IMR-90 (cell line): ENCODE data around the gene TRIM38. TPM values are rescaled to one million over a fixed set of nuclear protein-coding genes. Genes with fewer than 3 reads are reported as not detected.

ENCODE experiments used
- ATAC-seq: fragments of 200-7000 bp; cut with Tn5 transposase; 2 replicates; pipeline ENCODE4 v1.9.1; 2020; ENCODE audit warnings: low read depth, mild to moderate bottlenecking, moderate library complexity
- BruUV-seq: library from RNA; stranded (reverse); fragments of 400-500 nt; replicated peaks from 2 replicates; lab custom pipeline; 2021; lab: Mats Ljungman, UMichigan
- CTCF ChIA-PET: fragments of 300-600 bp; formaldehyde crosslinking; extraction: SDS; loops from one replicate; lab custom pipeline; 2021; ENCODE audit warnings: antibody characterized with exemption; lab: Yijun Ruan, JAX
- POLR2A ChIA-PET: fragments of 300-600 bp; sonication (Branson Sonifier 250); formaldehyde crosslinking; loops from one replicate; lab custom pipeline; 2022; ENCODE audit warnings: antibody characterized with exemption; ENCODE audit not compliant: unreplicated experiment; lab: Charles Lee
- DNase-seq: peaks from one replicate; pipeline ENCODE4 v3.0.0; 2013
- H2AFZ ChIP-seq: replicated peaks from 2 replicates; pipeline ENCODE3; 2013; ENCODE audit warnings: low read length, mild to moderate bottlenecking; ENCODE audit not compliant: poor library complexity
- H2AK5ac ChIP-seq: 2 replicates; pipeline ENCODE4 v1.6.1; 2013; ENCODE audit warnings: low read depth, low read length, inconsistent platforms
- H2AK9ac ChIP-seq: replicated peaks from 2 replicates; pipeline ENCODE3; 2013; ENCODE audit warnings: mild to moderate bottlenecking, low read depth, low read length, moderate library complexity; ENCODE audit not compliant: poor library complexity
- H2BK120ac ChIP-seq: 2 replicates; pipeline ENCODE4 v1.6.1; 2013; ENCODE audit warnings: low read depth, low read length, inconsistent platforms
- H2BK15ac ChIP-seq: 3 replicates; pipeline ENCODE4 v1.6.1; 2013; ENCODE audit warnings: low read depth, low read length, inconsistent platforms
- H2BK20ac ChIP-seq: 2 replicates; pipeline ENCODE4 v1.6.1; 2013; ENCODE audit warnings: low read depth, mild to moderate bottlenecking, inconsistent platforms, low read length, moderate library complexity
- H2BK5ac ChIP-seq: 2 replicates; pipeline ENCODE4 v1.6.1; 2013; ENCODE audit warnings: mild to moderate bottlenecking, low read depth, low read length, inconsistent platforms; ENCODE audit not compliant: poor library complexity, severe bottlenecking
- H3K14ac ChIP-seq: replicated peaks from 2 replicates; pipeline ENCODE4 v1.6.1; 2013; ENCODE audit warnings: low read depth, low read length, inconsistent platforms
- H3K18ac ChIP-seq: 2 replicates; pipeline ENCODE4 v1.6.1; 2013; ENCODE audit warnings: low read depth, low read length, control low read depth
- H3K23ac ChIP-seq: 2 replicates; pipeline ENCODE4 v1.6.1; 2013; ENCODE audit warnings: low read depth, low read length, inconsistent platforms
- H3K27ac ChIP-seq: 2 replicates; pipeline ENCODE4 v1.5.1; 2013; ENCODE audit warnings: mild to moderate bottlenecking, control low read depth, low read length; ENCODE audit not compliant: insufficient read depth
- H3K27me3 ChIP-seq: 2 replicates; pipeline ENCODE4 v1.6.1; 2013; ENCODE audit warnings: low read length; ENCODE audit not compliant: control insufficient read depth, insufficient read depth
- H3K36me3 ChIP-seq: 2 replicates; pipeline ENCODE4 v1.6.1; 2013; ENCODE audit warnings: low read length, mixed read lengths; ENCODE audit not compliant: control insufficient read depth, insufficient read depth
- H3K4ac ChIP-seq: 2 replicates; pipeline ENCODE4 v1.6.1; 2013; ENCODE audit warnings: low read depth, low read length, inconsistent platforms
- H3K4me1 ChIP-seq: 2 replicates; pipeline ENCODE4 v1.6.1; 2013; ENCODE audit warnings: low read length, mixed read lengths; ENCODE audit not compliant: control insufficient read depth, insufficient read depth
- H3K4me2 ChIP-seq: 2 replicates; pipeline ENCODE4 v1.6.1; 2013; ENCODE audit warnings: low read depth, mild to moderate bottlenecking, control low read depth, low read length, moderate library complexity
- H3K4me3 ChIP-seq: 2 replicates; pipeline ENCODE4 v1.5.1; 2013; ENCODE audit warnings: low read depth, mild to moderate bottlenecking, control low read depth, low read length, moderate library complexity; ENCODE audit not compliant: insufficient read depth
- H3K56ac ChIP-seq: 2 replicates; pipeline ENCODE4 v1.6.1; 2013; ENCODE audit warnings: low read length, inconsistent platforms; ENCODE audit not compliant: insufficient read depth; ENCODE audit errors: extremely low read depth
- H3K79me1 ChIP-seq, 2 experiments: 2 replicates each; pipeline ENCODE4 v1.6.1; 2013; ENCODE audit warnings: low read length in 2 of 2, inconsistent platforms in 1 of 2, low read depth in 1 of 2
- H3K9ac ChIP-seq: 2 replicates; pipeline ENCODE4 v1.6.1; 2013; ENCODE audit warnings: low read depth, low read length, control low read depth
- H3K9me1 ChIP-seq: 2 replicates; pipeline ENCODE4 v1.6.1; 2013; ENCODE audit warnings: low read length, inconsistent platforms; ENCODE audit not compliant: insufficient read depth
- H3K9me3 ChIP-seq: 2 replicates; pipeline ENCODE4 v1.6.1; 2013; ENCODE audit warnings: low read length; ENCODE audit not compliant: control insufficient read depth, insufficient read depth
- H4K20me1 ChIP-seq: 2 replicates; pipeline ENCODE4 v1.6.1; 2013; ENCODE audit warnings: low read length, inconsistent platforms; ENCODE audit not compliant: insufficient read depth
- H4K5ac ChIP-seq: 2 replicates; pipeline ENCODE4 v1.6.1; 2013; ENCODE audit warnings: mild to moderate bottlenecking, low read depth, low read length, control low read depth
- H4K8ac ChIP-seq, 2 experiments: 2 replicates each; pipeline ENCODE4 v1.6.1; 2013; ENCODE audit warnings: low read depth in 2 of 2, low read length in 2 of 2, control low read depth in 1 of 2, inconsistent platforms in 1 of 2
- H4K91ac ChIP-seq: 2 replicates; pipeline ENCODE4 v1.6.1; 2013; ENCODE audit warnings: low read depth, low read length, inconsistent platforms; ENCODE audit not compliant: insufficient read depth
- CEBPB ChIP-seq: IDR thresholded peaks from 2 replicates; pipeline ENCODE4 v1.6.1; 2012; ENCODE audit warnings: low read depth, low read length, improper control_type of control experiment
- FOS ChIP-seq: fragments of 150-350 bp; IDR thresholded peaks from 2 replicates; pipeline ENCODE4 v1.6.1; 2016; ENCODE audit warnings: low read depth, low read length
- MAFK ChIP-seq: IDR thresholded peaks from 2 replicates; pipeline ENCODE4 v1.6.1; 2012; ENCODE audit warnings: low read depth, low read length, improper control_type of control experiment
- MXI1 ChIP-seq: IDR thresholded peaks from 2 replicates; pipeline ENCODE4 v1.6.1; 2012; ENCODE audit warnings: low read depth, mild to moderate bottlenecking, low read length, moderate library complexity, borderline replicate concordance
- POLR2A ChIP-seq: IDR thresholded peaks from 2 replicates; pipeline ENCODE4 v1.6.1; 2012; ENCODE audit warnings: mild to moderate bottlenecking, low read depth, low read length
- RCOR1 ChIP-seq: IDR thresholded peaks from 2 replicates; pipeline ENCODE4 v1.6.1; 2012; ENCODE audit warnings: mild to moderate bottlenecking, low read length, improper control_type of control experiment; ENCODE audit not compliant: insufficient replicate concordance
- WGBS, 2 experiments: methylation state at CpG; one replicate each; pipeline versions ENCODE4 v1.1.5 to v1.1.7; 2013; ENCODE audit warnings: missing lambda C conversion rate in 2 of 2; ENCODE audit not compliant: insufficient read length in 1 of 2; ENCODE audit errors: extremely low coverage in 2 of 2; 5-methylcytosine and 5-hydroxymethylcytosine counted together
- dilution Hi-C: fragments of 300-500 bp; cut with HindIII; formaldehyde crosslinking; loops from one replicate; pipeline ENCODE4 v1.14.3; 2018; ENCODE audit warnings: low sequenced_read_pairs; ENCODE audit not compliant: unreplicated experiment
- in situ Hi-C: fragments of 300-500 bp; cut with MboI; formaldehyde crosslinking; loops from 3 replicates; pipeline ENCODE4 v1.14.3; 2019; ENCODE audit warnings: low sequenced_read_pairs, inconsistent platforms, mixed read lengths
- intact Hi-C: fragments of 100-400 bp; cut with micrococcal nuclease; formaldehyde crosslinking; loops from 2 replicates; pipeline ENCODE4 v1.10.0; 2022
- polyA plus RNA-seq, 3 experiments: library from polyadenylated mRNA; depleted of rRNA; stranded (reverse); fragments of >200 nt; gene quantifications; 2 replicates each; pipeline ENCODE4 v1.2.3, GENCODE V29; 2012; ENCODE audit warnings: low replicate concordance in 1 of 3
- total RNA-seq: library from RNA; depleted of rRNA; stranded (reverse); fragments of >200 nt; gene quantifications from 2 replicates; pipeline ENCODE4 v1.2.3, GENCODE V29; 2012

The TRIM38 gene
- total and polyA plus RNA-seq, 2 of the 4 experiments (the other 2 are of a cell fraction), result 4.1 to 6.3 TPM

DNA sequence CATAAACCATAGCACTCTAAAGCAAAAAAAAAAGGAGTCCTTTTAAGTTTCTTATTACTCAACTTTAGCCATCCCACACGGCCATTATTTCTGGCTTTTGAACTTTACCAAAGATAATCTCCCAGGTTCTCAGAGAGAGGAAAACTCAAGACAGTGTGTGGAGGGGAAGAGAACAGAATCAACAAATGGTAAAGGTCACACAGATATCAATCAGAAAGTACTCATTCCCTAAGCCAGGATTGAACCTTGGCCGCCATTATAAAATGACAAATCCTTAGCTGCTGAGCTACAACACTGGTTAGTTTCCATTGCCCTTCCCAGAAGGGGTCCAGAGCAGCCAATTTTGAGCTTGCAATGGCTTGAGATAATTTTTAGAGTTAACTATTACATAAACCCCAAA lies 10.1 kb upstream of the TRIM38 start:
- no peak overlapping the region for H3K9ac ChIP-seq
- H2BK5ac ChIP-seq, result no peak overlapping the region
- no peaks in the 10 kb centered on the region for H4K20me1 ChIP-seq
- H3K79me1 ChIP-seq, result no peaks in the 10 kb centered on the region
- H3K27ac ChIP-seq, result no peak overlapping the region
- intact Hi-C loops, result no loop called here
- no peak overlapping the region for H3K56ac ChIP-seq
- no peak overlapping the region for H2BK20ac ChIP-seq
- H2AK5ac ChIP-seq, result no peak overlapping the region
- H3K14ac ChIP-seq, result no peak overlapping the region
- H3K4ac ChIP-seq, result no peak overlapping the region
- H3K36me3 ChIP-seq, result no peaks in the 10 kb centered on the region
- ATAC-seq, result no peak
- in situ Hi-C loops, result no loop called here
- no peak overlapping the region for H4K8ac ChIP-seq
- H4K91ac ChIP-seq, result no peak overlapping the region
- no peaks in the 10 kb centered on the region for H3K4me1 ChIP-seq
- no peak overlapping the region for H4K5ac ChIP-seq
- H3K23ac ChIP-seq, result no peak overlapping the region
- no TSS peak for BruUV-seq
- H3K18ac ChIP-seq, result no peak overlapping the region
- H3K9me1 ChIP-seq, result no peaks in the 10 kb centered on the region
- DNase-seq, result no peak
- H3K4me3 ChIP-seq, result no peak overlapping the region
- H3K27me3 ChIP-seq, result peaks cover 1% of the 10 kb centered on the region; the same call in 1 of the 2 replicates
- H3K9me3 ChIP-seq, result no peaks in the 10 kb centered on the region
- no peak overlapping the region for H3K4me2 ChIP-seq
- H2BK15ac ChIP-seq, result no peak overlapping the region
- ChIA-PET CTCF (no interaction called here), POLR2A (no interaction called here)
- no peak overlapping the region for H2AFZ ChIP-seq
- no peak overlapping the region for H2BK120ac ChIP-seq
- WGBS, 2 experiments, result no CpG with 5 or more reads among the region's 2 CpGs
- H2AK9ac ChIP-seq, result no peak overlapping the region
- dilution Hi-C loops, result no loop called here
- no peak for TF ChIP-seq FOS
- TF ChIP-seq MAFK, result no peak
- TF ChIP-seq CEBPB, result no peak
- no peak for TF ChIP-seq POLR2A
- no peak for TF ChIP-seq RCOR1
- TF ChIP-seq MXI1, result no peak
